NOMO-1 treated with dmso at 0.1 percent for 144 hours (cell line): Measurements from ENCODE around the gene GOLGA8J.
"Not testable (repeated sequence)": the region's sequence is repeated elsewhere in the genome, so short reads cannot be mapped to it uniquely, and the experiment has no call there.

ENCODE experiments used
- DNase-seq: peaks from one replicate; lab custom pipeline; 2025; ENCODE audit not compliant: unreplicated experiment; lab: John Stamatoyannopoulos, UW

GOLGA8J gene, protein sequence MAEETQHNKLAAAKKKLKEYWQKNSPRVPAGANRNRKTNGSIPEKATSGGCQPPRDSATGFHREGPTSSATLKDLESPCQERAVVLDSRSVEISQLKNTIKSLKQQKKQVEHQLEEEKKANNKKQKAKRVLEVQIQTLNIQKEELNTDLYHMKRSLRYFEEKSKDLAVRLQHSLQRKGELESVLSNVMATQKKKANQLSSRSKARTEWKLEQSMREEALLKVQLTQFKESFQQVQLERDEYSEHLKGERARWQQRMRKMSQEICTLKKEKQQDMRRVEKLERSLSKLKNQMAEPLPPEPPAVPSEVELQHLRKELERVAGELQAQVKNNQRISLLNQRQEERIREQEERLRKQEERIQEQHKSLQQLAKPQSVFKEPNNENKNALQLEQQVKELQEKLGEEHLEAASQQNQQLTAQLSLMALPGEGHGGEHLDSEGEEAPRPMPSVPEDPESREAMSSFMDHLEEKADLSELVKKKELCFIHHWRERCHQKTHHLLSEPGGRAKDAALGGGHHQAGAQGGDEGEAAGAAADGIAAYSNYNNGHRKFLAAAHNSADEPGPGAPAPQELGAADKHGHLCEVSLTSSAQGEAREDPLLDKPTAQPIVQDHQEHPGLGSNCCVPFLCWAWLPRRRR

DNA sequence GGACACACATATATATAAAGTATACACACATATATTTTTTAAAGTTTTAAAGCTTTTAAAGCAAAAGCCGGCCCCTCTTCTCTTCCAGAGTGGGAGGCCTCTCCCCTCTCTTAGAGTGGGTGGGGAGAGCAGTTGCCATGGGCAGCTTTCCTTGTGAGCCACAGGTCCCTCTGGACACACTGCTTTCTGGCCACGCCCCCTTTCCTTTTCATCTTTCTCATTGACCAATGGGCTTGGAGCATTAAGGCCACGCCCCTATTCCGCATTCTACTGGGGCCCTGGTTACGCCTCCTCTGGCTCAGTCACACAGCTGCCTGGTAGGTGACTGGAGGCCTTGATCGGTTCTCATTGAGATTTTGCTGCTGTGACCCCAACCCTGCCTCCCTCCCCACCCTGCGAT is at the start of gene GOLGA8J:
Gene GOLGA8J, plus strand, starts transcription at position 301 of the 400 bp plus-strand sequence. Its CDS starts 98 bp downstream, at position 399.
- DNase-seq = not testable (repeated sequence)

DNA sequence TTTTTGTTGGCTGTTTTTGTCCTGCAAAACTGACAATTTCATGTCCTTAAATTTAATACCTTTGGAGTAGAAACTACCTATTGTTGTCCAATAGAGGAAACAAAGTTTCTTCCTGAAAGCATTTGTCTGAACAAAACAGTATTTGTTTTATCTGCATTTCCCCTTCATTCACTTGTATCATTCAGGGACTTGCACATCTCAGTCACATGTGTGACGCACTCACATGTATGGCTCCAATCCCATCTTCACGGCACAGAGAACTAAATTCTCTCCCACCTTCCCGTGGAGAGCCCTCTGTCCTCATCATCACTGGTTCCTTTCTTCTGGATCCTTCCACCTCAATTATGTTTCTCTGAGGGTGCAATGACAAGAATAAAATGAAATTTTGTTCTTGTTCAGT is 49.5 kb upstream of the GOLGA8J start:
- no peak for DNase-seq

DNA sequence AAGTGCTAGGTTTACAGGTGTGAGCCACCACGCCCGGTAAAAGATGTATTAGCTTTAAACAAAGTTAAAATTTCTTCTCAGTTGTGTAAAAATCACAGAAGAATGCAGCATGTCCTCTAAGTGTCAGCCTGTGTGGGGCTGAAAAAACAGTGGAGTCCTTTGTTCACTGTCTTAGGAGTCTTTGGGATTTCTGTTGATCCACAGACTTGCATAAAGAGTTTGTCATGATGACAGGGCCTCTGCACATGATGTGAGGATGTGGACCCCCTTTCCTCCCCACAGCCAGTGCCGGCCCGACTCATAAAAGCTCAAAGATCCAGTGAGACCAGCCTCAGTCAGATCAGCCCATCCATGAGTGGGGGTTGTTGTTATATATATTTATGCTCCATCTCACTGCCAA is 49.0 kb upstream of the GOLGA8J start:
- DNase-seq = no peak

DNA sequence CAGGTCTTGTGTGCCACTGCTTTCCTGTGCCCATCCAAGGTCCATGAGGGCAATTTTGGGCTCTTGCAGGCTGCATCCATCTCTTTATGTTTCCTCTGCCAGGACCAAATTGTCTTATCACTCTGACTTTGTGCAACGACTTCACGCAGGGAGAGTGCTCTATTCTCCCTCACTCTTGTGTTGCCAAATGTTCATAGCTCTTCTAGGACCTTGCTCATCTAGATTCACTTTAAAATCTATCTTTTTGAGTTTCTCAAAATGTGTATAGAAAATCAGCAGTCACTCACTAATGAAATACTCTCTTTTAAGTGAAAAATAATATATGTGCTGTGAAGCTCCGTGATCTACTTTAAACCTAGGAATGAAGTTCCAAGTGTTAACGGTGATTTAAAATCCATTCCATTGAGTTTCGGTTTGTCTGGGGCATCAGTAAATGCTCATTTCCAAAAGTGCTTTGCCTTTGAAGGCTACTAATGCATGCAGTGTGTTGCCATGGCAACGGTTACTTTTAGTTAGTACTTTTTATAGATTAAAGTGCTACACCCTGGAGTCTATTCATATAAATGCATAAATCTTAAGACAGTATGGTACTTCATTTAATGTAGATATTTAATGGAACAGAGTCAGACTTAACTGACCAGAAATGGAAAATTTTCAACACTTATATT is 46.6 kb upstream of the GOLGA8J start:
- DNase-seq = no peak

DNA sequence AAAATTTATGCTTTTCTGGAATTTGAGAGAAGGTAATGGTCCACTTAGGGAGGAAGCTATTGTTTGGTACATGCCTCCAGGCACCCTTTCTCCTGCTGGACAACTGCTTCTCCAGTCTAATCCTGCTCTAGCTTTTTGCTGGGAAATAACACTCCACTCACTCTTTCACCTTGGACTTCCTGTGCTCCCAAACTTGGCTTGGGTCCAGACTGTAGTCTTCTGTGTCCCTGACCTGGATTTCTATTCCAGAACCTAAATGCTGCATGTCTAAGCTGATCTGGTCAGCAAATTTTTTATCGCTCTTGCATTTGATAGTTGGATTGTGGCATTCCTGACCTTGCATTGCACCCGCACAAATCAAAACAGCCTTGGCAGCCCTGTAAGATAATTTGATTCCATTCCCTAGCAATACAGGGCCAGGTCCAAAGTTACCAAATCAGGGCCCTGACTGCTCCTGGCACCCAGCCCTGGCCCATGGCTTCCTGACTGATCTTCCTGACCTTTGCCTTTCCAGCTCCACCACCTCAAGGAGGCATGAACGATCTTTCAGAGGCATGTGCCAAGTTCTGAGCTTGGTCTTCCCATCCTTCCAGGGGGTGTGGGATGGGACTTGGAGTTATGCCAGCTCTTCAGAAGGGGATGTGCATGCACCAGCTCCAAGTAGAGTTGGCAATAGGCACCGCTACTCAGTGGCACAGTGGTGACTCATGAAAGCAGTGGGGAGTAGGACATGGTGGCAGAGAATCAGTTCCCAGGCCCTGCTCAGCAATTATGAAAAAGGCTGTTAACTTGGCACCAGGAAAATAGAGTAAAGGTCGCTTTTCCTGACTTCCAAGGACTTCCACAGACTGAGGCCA is 43.9 kb upstream of the GOLGA8J start:
- DNase-seq = no peak

DNA sequence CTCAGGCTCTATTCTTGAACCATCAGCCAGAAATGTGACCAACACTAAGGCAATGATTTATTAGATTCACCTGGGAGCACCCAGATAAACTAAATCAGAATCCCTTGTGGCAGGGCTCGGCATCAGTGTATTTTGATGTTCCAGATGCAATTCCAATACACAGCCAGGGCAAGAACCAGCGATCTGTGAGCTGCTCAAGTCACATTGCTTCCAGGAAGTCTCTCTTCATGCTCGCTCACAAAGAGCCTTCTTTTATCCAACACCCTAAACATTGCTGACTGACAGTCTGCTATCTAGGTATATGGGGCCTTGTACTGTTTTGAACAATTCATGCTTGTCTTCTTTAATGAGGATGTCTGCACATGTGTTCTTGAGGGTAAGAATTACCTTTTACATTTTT is 40.9 kb upstream of the GOLGA8J start:
- no peak for DNase-seq

DNA sequence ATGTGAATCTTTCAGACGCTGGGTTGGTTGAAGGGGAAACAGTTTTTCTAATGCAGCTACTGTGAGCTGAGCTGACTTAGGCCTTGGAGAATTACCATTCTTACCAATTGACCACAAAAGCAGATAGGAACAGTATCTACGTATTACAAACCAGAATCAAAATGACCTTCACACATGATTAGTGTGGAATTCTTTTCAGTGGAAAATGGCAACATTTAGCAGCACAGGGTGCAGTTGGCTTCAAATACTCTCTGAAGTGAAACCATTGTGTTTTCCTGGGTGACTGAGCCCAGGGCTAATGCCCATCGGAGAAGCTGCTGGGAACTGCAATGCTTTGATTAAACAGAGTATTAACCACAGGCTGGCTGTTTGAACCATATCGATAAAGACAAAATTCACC is 40.2 kb upstream of the GOLGA8J start:
- DNase-seq = no peak

DNA sequence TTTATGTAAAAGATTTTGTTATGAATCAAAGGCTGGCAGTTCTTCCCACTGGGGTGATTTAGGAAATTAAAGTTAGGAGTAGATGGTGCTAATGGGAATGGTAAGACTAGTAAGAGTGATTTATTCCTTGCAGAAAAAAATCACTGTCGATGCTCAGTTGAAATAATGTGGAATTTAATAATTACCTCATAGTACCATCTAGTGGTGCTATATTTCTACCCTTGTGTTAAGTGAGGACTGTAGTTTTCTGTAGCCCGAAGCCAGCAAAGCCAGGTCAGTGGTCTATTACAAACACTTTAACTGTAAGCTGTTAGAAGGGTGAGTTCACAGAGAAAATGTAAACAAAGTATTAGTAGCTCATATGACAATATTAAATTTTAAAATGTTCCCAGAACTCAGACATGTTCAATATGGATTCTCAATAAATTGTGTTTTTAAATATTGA is 39.5 kb upstream of the GOLGA8J start:
- DNase-seq = no peak

DNA sequence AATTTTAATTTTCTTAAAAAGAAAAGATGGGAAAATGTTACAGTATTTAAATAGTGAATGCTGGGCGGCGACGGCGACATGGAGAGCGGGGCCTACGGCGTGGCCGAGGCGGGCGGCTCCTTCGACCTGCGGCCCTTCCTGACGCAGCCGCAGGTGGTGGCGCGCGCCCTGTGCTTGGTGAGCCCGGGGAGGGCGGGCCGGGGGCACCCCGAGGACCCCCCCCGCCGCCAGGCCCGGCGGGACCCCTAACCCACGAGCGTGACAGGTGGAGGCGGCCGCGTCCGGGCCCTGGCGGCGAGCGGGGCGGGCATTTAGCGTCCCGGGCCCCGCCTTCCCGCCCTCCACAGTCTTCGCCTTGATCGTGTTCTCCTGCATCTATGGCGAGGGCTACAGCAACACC is 38.4 kb upstream of the GOLGA8J start:
- DNase-seq = no peak

DNA sequence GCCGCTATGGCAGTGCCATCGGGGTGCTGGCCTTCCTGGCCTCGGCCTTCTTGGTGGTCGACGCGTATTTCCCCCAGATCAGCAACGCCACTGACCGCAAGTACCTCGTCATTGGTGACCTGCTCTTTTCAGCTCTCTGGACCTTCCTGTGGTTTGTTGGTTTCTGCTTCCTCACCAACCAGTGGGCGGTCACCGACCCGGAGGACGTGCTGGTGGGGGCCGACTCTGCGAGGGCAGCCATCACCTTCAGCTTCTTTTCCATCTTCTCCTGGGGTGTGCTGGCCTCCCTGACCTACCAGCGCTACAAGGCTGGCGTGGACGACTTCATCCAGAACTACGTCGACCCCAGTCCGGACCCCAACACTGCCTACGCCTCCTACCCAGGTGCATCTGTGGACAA is 37.9 kb upstream of the GOLGA8J start:
- not testable (repeated sequence) for DNase-seq

DNA sequence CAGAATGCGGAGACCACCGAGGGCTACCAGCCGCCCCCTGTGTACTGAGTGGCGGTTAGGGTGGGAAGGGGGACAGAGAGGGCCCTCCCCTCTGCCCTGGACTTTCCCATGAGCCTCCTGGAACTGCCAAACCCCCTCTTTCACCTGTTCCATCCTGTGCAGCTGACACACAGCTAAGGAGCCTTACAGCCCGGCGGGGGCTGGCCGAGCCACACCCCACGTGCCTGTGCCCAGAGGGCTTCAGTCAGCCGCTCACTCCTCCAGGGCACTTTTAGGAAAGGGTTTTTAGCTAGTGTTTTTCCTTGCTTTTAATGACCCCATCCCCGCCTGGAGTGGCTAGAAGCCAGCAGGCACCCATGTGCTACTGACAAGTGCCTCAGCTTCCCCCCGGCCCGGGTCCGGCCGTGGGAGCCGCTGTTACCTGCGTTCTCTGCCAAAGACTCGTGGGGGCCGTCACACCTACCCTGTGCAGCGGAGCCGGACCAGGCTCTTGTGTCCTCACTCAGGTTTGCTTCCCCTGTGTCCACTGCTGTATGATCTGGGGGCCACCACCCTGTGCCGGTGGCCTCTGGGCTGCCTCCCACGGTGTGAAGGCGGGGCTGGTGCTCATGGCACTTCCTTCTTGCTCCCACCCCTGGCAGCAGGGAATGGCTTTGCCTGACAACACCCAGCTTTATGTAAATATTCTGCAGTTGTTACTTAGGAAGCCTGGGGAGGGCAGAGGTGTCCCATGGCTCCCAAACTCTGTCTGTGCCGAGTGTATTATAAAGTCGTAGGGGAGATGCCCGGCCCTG is 37.3 kb upstream of the GOLGA8J start:
- not testable (repeated sequence) for DNase-seq

DNA sequence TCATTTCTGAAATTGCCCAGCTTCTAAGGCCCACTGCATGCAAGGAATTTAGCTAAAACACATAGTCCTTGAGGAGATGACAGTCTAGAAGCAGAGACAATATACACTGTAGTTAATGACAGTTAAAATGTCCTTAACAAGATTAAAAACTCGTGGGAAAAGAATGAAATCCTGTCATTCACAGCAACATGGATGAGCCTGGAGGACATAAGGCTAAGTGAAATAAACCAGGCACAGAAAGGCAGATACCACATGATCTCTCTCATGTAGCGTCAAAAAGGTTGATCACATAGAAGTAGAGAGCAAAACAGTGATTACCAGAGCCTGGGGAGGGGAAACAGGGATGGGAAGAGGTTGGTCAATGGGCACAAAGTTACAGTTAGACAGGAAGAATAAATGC is 36.3 kb upstream of the GOLGA8J start:
- DNase-seq = no peak

DNA sequence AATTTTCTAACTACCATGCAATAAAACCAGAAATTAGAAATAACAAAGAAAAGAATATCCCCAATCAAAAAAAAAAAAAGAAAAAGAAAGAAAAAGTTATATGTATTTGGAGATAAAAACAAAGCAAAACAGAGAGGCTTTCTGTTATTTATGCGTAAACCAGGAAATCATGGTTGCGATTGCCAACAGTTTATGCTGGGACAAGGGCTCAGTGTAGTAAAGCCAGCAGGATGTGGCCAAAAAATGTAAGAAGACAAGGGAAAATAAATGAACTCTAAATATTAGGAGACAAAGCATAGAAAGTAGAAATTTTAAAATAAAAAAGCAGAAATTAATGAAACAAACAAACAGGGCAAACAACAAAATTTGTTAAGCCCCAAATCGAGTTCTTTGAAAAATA is 27.2 kb upstream of the GOLGA8J start:
- no peak for DNase-seq

DNA sequence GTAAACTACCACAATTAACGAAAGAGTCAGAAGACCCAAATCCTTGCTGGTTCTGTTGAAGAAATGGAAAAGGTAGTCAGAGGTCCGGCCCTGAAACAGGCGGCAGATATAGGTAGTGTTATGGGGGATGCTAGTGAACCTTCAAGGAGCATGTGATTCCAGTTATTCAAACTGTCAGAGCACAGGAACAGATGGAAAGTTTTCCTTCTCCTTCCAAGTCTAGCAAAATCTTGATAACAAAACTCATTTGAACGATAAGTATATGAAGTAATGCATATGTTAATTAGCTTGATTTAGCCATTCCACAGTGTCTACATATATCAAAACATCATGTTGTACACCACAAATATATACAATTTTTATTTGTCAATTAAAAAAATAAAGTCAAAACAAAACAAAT is 26.6 kb upstream of the GOLGA8J start:
- no peak for DNase-seq

DNA sequence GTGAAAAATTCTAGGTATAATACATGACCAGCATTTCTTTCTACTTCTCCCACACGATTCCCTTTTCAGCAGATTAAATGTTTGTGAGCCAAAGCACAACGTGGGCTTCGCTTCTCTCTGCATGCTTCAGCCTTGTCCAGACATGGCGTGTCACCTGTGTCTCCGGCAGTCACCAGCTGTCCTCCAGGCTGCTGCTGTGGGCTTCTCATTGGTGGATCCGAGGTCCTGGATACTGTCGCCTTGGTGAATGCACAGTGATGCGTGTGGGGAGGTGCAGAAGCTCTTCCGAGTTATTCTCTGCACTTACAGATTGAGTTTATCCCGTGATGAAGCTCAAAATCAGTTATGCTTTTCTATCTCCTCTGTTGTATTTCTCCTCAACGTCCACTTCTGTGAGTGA is 23.0 kb upstream of the GOLGA8J start:
- DNase-seq = no peak

DNA sequence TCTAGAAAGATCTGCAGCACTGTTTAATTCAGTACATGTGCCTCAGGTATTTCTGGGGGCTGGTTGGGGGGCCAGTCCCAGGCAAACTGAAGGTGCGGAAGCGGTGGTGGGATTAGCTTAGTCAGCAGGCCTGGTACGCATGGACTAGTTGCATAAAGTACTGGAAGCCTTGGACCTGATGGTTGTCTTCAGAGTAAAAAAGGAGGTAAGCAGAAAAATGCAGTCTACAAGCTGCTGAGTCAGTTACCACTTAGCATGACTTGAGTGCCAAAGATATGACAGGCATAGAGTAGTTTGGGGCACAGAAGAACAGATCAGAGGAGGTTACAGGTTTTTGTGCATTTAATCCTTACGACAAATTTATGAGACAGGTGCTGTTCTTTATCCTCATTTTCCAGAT is 19.9 kb upstream of the GOLGA8J start:
- DNase-seq = no peak

DNA sequence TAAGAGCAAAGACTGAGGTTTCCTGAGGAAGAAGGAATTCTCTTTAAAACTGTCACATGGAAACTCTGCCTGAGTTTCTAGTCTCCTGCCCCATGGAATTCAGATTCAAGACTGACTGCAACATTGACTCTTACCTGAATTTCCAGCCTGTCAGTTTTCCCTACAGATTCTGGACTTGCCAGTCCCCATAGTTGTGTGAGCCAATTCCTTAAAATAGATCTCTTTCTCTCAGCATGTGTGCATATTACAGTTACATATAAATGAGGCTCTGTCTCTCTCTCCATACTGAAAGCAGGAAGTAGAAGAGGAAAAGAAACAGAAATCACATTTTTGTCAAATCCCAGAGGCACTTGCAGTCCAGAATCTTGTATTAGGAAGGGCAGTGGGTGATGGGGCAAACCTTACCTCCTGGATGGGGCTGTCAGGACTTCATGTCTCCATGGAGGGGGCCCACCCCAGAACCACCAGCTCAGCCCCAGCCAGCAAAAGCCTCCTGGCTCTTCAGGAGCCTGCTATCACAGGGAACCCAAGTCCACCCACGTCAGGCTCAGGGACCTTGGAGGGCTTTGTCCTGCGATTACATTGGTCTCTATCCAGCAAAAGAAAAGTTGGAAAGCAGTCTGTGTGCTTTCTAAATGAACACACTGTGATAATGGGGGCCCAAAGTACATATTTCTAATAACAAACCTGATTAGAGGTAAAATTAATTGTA is 18.8 kb upstream of the GOLGA8J start:
- no peak for DNase-seq

DNA sequence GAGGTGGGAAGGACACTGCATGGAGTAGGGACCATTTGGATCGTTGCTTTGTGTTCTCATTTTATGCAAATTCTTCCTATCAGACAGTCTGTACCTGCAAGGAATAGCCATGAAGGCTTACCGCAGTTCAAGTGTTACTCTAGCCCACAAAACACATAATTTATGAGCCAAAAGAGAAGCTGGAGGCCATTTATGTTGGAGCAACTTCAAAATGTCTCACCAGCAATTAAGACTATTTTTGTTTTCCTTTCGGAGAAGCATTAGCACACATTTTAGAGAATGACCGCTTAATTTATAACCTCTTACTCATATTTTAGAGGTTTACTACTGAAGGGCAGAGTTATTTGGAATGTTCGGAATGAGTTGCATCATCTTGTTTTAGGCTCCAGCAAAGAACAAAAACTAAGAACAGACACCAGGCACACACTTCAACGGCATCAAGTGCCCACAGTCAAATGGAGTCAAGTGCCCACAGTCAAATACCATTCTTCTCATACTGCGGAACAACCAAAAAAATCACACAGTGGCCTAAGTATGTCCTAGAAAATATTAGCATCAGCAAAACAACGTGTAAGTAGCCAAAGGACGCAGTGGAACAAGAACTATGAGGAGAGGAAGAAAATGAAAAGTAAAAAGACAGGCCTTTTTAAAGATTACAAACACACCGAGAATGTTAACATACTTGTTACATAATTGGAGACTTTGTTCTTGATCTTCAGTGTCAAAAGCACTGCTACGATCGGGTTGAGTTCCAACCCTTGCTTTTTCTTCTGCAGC is 17.5 kb upstream of the GOLGA8J start:
- DNase-seq = no peak

DNA sequence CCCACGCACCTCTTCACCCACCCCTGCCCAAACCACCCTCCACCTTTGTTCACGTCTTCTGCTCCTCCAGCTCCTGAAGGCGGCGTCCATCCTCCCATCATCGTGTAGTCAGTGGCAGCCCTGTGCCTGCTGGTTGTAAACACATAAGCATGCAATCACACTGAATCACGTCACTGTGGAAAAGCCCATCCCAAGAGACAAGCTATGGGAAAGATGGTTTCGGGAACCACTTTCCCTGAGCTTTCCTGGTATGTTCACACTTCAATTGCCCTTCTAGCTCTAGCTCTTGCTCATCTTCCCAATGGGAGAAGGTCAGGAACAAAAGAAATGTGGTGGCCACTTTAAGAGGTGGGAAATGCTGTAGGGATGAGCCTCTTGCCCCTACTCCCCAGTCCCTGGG is 14.4 kb upstream of the GOLGA8J start:
- DNase-seq = no peak
